Calu3 (cell line): ENCODE measurements around the gene TNFRSF17. TPM values are rescaled to one million over a fixed set of nuclear protein-coding genes. Genes with fewer than 3 reads are reported as not detected.
"Not testable (repeated sequence)": the region's sequence is repeated elsewhere in the genome, so short reads cannot be mapped to it uniquely, and the experiment has no call there.

Experiments used
- BruUV-seq: library from RNA; stranded (reverse); fragments of 400-500 nt; replicated peaks from 2 replicates; lab custom pipeline; 2021; lab: Mats Ljungman, UMichigan
- CTCF ChIA-PET: fragments of 300-600 bp; sonication (Branson Sonifier 250); formaldehyde crosslinking; loops from one replicate; lab custom pipeline; 2022; ENCODE audit warnings: antibody characterized with exemption; lab: Charles Lee
- DNase-seq: peaks from one replicate; pipeline ENCODE4 v3.0.0; 2022
- H3K27ac Mint-ChIP-seq: one replicate; pipeline ENCODE4 v1.8.0; 2022; ENCODE audit warnings: mixed read lengths; ENCODE audit not compliant: unreplicated experiment
- H3K27me3 Mint-ChIP-seq: one replicate; pipeline ENCODE4 v1.8.0; 2022; ENCODE audit warnings: mixed read lengths; ENCODE audit not compliant: unreplicated experiment
- H3K36me3 Mint-ChIP-seq: one replicate; pipeline ENCODE4 v1.8.0; 2022; ENCODE audit warnings: mild to moderate bottlenecking, moderate library complexity, mixed read lengths; ENCODE audit not compliant: insufficient read depth, unreplicated experiment
- H3K4me1 Mint-ChIP-seq: one replicate; pipeline ENCODE4 v1.8.0; 2022; ENCODE audit warnings: mild to moderate bottlenecking, low read depth, mixed read lengths; ENCODE audit not compliant: unreplicated experiment
- H3K4me3 Mint-ChIP-seq: one replicate; pipeline ENCODE4 v1.8.0; 2022; ENCODE audit warnings: mild to moderate bottlenecking, low read depth, moderate library complexity, mixed read lengths; ENCODE audit not compliant: unreplicated experiment
- H3K9me3 Mint-ChIP-seq: one replicate; pipeline ENCODE4 v1.8.0; 2022; ENCODE audit warnings: low read depth, mixed read lengths; ENCODE audit not compliant: unreplicated experiment
- CTCF ChIP-seq: fragments of 200-600 bp; IDR thresholded peaks from one replicate; pipeline ENCODE4 v1.8.0; 2022; ENCODE audit warnings: antibody characterized with exemption; ENCODE audit not compliant: unreplicated experiment
- intact Hi-C: fragments of 100-400 bp; cut with micrococcal nuclease; formaldehyde crosslinking; loops from one replicate; pipeline ENCODE4 v1.10.0; 2022; ENCODE audit not compliant: unreplicated experiment
- total RNA-seq: library from RNA; stranded (reverse); gene quantifications from 2 replicates; pipeline ENCODE4 v1.2.3, GENCODE V29; 2022

Gene TNFRSF17
- total RNA-seq, 1 experiment from 2014 or later = not detected

DNA sequence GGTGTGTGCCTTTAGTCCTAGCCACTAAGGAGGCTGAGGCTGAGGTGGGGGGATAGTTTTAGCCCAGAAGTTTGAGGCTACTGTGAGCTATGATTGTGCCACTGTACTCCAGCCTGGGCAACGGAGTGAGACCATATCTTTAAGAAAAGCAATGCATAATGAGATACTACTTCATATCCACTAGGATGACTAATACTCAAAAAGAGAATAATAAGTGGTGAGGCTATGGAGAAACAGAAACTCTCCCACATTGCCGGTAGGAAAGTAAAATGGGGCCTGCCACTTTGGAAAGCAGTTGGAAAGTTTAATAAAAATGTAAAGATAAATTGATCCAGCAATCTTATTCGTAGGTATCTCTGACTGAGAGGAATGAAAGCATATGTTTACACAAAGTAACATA is 18.6 kb upstream of the TNFRSF17 start:
- Mint-ChIP-seq H3K27ac (no peak overlapping the region), H3K36me3 (no peaks in the 10 kb centered on the region), H3K4me3 (no peak overlapping the region), H3K27me3 (no peaks in the 10 kb centered on the region), H3K9me3 (no peaks in the 10 kb centered on the region), H3K4me1 (no peaks in the 10 kb centered on the region)
- no peak for TF ChIP-seq CTCF
- CTCF ChIA-PET = interaction anchor here (0.6 to 0.7 kb wide), 3 partner anchors 30 to 673 kb away, joined by 3 to 4 read pairs (median 3); no protein-coding TSS in a partner anchor
- BruUV-seq = no TSS peak
- intact Hi-C loops = no loop called here
- DNase-seq = no peak

DNA sequence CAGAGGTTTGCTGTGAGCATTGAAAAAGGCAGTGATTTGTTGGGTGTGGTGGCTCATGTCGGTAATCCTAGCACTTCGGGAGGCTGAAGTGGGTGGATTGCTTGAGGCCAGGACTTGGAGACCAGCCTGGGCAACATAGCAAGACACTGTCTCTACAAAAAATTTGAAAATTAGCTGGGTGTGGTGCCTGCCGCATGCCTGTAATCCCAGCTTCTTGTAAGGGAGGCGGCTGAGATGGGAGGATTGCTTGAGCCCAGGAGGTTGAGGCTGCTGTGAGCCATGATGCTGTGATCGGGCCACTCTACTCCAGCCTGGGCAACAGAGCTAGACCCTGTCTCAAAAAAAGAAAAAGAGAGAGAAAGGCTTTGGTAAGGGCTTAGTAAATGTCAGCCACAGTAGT is 16.2 kb upstream of the TNFRSF17 start:
- no peak for TF ChIP-seq CTCF
- no peak for DNase-seq
- Mint-ChIP-seq H3K4me3 (no peak overlapping the region), H3K27me3 (no peaks in the 10 kb centered on the region), H3K4me1 (no peaks in the 10 kb centered on the region), H3K36me3 (no peaks in the 10 kb centered on the region), H3K9me3 (no peaks in the 10 kb centered on the region), H3K27ac (no peak overlapping the region)
- no TSS peak for BruUV-seq
- CTCF ChIA-PET = interaction anchor here (0.6 to 1.9 kb wide), 2 partner anchors 89 to 119 kb away, joined by 4 to 18 read pairs; no protein-coding TSS in a partner anchor
- intact Hi-C loops = loop anchor here (1.0 kb wide), 1 partner anchor 119 kb away; no protein-coding TSS in a partner anchor

- no peaks in the 10 kb centered on the region for H3K9me3 Mint-ChIP-seq
- CTCF ChIA-PET = interaction anchor here (1.9 kb wide), 1 partner anchor 118 kb away, joined by 18 read pairs; no protein-coding TSS in a partner anchor
- peak; percentile 66 for TF ChIP-seq CTCF
- H3K4me1 Mint-ChIP-seq = no peaks in the 10 kb centered on the region
- intact Hi-C loops = loop anchor here (1.0 kb wide), 1 partner anchor 119 kb away; no protein-coding TSS in a partner anchor
- BruUV-seq = no TSS peak
- DNase-seq = peak; percentile 59
- no peaks in the 10 kb centered on the region for H3K27me3 Mint-ChIP-seq
- no peaks in the 10 kb centered on the region for H3K36me3 Mint-ChIP-seq
- no peak overlapping the region for H3K4me3 Mint-ChIP-seq
- no peak overlapping the region for H3K27ac Mint-ChIP-seq
Observed at GRCh38 chr16:11949527-11949926, 15.5 kb upstream of the TNFRSF17 start.

GRCh38 chr16:11950388-11950787 is 14.6 kb upstream of the TNFRSF17 start:
- no peak for DNase-seq
- intact Hi-C loops = no loop called here
- Mint-ChIP-seq H3K27ac (no peak overlapping the region), H3K4me1 (no peaks in the 10 kb centered on the region), H3K36me3 (no peaks in the 10 kb centered on the region), H3K9me3 (no peaks in the 10 kb centered on the region), H3K4me3 (no peak overlapping the region), H3K27me3 (no peaks in the 10 kb centered on the region)
- CTCF ChIA-PET = no interaction called here
- BruUV-seq = no TSS peak
- no peak for TF ChIP-seq CTCF

GRCh38 chr16:11953576-11953975 is 11.4 kb upstream of the TNFRSF17 start:
- H3K4me3 Mint-ChIP-seq, BruUV-seq, DNase-seq, H3K9me3 Mint-ChIP-seq, H3K27ac Mint-ChIP-seq, H3K27me3 Mint-ChIP-seq, intact Hi-C loops, H3K36me3 Mint-ChIP-seq, H3K4me1 Mint-ChIP-seq: not testable (repeated sequence)
- CTCF ChIA-PET = interaction anchor here (0.8 to 1.1 kb wide), 2 partner anchors 12 to 25 kb away, joined by 4 read pairs; no protein-coding TSS in a partner anchor
